CD4-positive, alpha-beta T cell (primary cell): Measurements from ENCODE around the gene TCEA3. TPM values are rescaled to one million over a fixed set of nuclear protein-coding genes. Genes with fewer than 3 reads are reported as not detected.

Experiments
- ATAC-seq: fragments of 200-7000 bp; cut with Tn5 transposase; one replicate; pipeline ENCODE4 v1.10.0; 2022; ENCODE audit warnings: mild to moderate bottlenecking; ENCODE audit not compliant: poor library complexity
- CTCF ChIA-PET: fragments of 350-600 bp; sonication (Branson Sonifier 250); formaldehyde crosslinking; loops from one replicate; lab custom pipeline; 2021; ENCODE audit warnings: antibody characterized with exemption, inconsistent platforms; lab: Charles Lee
- POLR2A ChIA-PET: fragments of 350-600 bp; sonication (Branson Sonifier 250); formaldehyde crosslinking; loops from one replicate; lab custom pipeline; 2021; ENCODE audit warnings: antibody characterized with exemption, inconsistent platforms; lab: Charles Lee
- DNase-seq, 14 experiments: peaks; one replicate each; pipeline ENCODE4 v3.0.0-alpha.2; 2013 to 2020; ENCODE audit warnings: mixed read lengths in 2 of 14
- H3K27ac ChIP-seq, 2 donors: one replicate each; pipeline versions ENCODE4 v1.5.1 to v1.7.0; 2013; ENCODE audit warnings: low read length in 2 of 2, low read depth in 1 of 2, mild to moderate bottlenecking in 1 of 2
- H3K27me3 ChIP-seq, 2 experiments: 1 replicate in 1 of 2; 2 replicates in 1 of 2; pipeline versions ENCODE4 v1.6.1 to v1.7.0; 2013; ENCODE audit warnings: low read length in 2 of 2, control low read depth in 1 of 2, mild to moderate bottlenecking in 1 of 2, moderate library complexity in 1 of 2; ENCODE audit not compliant: insufficient read depth in 2 of 2, control insufficient read depth in 1 of 2
- H3K36me3 ChIP-seq: one replicate; pipeline ENCODE4 v1.6.1; 2013; ENCODE audit warnings: low read length, control low read depth; ENCODE audit not compliant: insufficient read depth
- H3K4me1 ChIP-seq: one replicate; pipeline ENCODE4 v1.6.1; 2013; ENCODE audit warnings: low read length, control low read depth; ENCODE audit not compliant: insufficient read depth
- H3K4me3 ChIP-seq: one replicate; pipeline ENCODE4 v1.5.1; 2013; ENCODE audit warnings: mild to moderate bottlenecking, low read length, moderate library complexity
- H3K9me3 ChIP-seq, 2 experiments: 1 replicate in 1 of 2; 2 replicates in 1 of 2; pipeline versions ENCODE4 v1.6.1 to v1.7.0; 2013; ENCODE audit warnings: low read length in 2 of 2, mild to moderate bottlenecking in 2 of 2, control low read depth in 1 of 2, moderate library complexity in 1 of 2; ENCODE audit not compliant: control insufficient read depth in 1 of 2, insufficient read depth in 1 of 2
- H3K27ac Mint-ChIP-seq: one replicate; pipeline ENCODE4 v1.8.0; 2020; ENCODE audit warnings: mixed read lengths
- H3K27me3 Mint-ChIP-seq: one replicate; pipeline ENCODE4 v1.8.0; 2021; ENCODE audit warnings: mixed read lengths
- H3K36me3 Mint-ChIP-seq: one replicate; pipeline ENCODE4 v1.8.0; 2021; ENCODE audit warnings: low read depth, mixed read lengths
- H3K4me1 Mint-ChIP-seq: one replicate; pipeline ENCODE4 v1.8.0; 2021; ENCODE audit warnings: low read depth, mixed read lengths
- H3K4me3 Mint-ChIP-seq: one replicate; pipeline ENCODE4 v1.8.0; 2020; ENCODE audit warnings: mild to moderate bottlenecking, mixed read lengths
- H3K9me3 Mint-ChIP-seq: one replicate; pipeline ENCODE4 v1.8.0; 2020; ENCODE audit warnings: mixed read lengths
- intact Hi-C, 2 experiments: fragments of 100-400 bp; cut with DNase I in 1 of 2; cut with micrococcal nuclease in 1 of 2; formaldehyde crosslinking; loops; one replicate each; pipeline versions ENCODE4 v1.15.1 to v1.9.0; 2023 to 2025; cut with DNase I, micrococcal nuclease
- total RNA-seq, 174 experiments: library from RNA in 2 of 174; stranded (reverse) in 2 of 174; gene quantifications; one replicate each; pipeline ENCODE4 v1.2.3 and lab custom pipeline; 2021 to 2026
- TF ChIP-seq, protein P1 (sequence below): fragments of 200-600 bp; IDR thresholded peaks from one replicate; pipeline ENCODE4 v1.8.0; 2022; ENCODE audit warnings: antibody characterized with exemption, mild to moderate bottlenecking

The TCEA3 gene
- total RNA-seq, 2 experiments from 2014 or later: 33.1 to 34.6 TPM

DNA sequence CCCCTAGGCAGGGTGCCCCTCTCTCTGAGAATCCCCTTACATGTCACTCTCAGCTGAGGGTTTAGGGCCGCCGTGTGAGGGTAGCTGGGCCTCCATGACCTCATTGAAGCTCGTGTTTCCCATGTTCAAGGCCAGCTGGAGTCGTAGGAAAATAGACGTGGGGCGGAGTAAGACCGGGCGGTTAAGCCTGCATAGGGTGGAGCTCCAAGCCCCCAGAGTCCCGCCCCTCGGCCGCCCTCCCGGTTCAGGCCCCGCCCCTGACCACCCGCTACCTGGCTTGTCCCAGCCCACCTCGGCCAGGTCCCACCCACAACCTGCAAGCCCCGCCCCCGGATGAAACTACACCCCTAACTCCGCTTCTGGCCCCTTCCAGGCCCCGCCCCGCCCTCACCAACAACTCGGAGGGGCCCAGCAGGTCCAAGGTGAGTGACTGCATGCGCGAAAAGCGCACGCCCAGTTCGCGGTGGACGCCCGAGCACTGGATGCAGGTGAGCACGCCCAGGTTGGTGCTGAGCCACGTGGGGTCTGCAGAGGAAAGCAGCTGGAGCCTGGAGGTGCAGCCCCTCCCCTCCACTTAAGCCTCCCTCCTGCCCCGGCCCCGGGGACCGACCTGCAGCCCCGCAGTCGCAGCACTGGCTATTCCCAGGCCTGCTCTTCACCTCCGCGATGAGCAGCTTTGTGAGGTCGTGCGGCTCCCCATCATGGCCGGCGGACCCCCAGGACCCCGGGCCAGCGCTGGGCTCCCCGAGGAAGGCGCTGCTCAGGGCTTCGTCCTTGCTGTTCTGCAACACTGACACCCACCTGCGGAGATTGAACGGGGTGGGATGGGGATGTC, 12.2 kb upstream of the TCEA3 start:
- Histone ChIP-seq H3K36me3 (no peaks in the 10 kb centered on the region), H3K4me1 (peaks cover 3% of the 10 kb centered on the region), H3K4me3 (no peak overlapping the region), H3K9me3 (peaks cover 0 to 4% of the 10 kb centered on the region in 2 experiments), H3K27me3 (no peaks in the 10 kb centered on the region), H3K27ac (no peak overlapping the region)
- Mint-ChIP-seq H3K27ac (no peak overlapping the region), H3K27me3 (no peaks in the 10 kb centered on the region), H3K9me3 (no peaks in the 10 kb centered on the region), H3K4me1 (no peaks in the 10 kb centered on the region), H3K36me3 (no peaks in the 10 kb centered on the region), H3K4me3 (no peak overlapping the region)
- intact Hi-C loops: no loop called here
- peak in 9 of 14 experiments; percentile 20 to 64 (median 46) for DNase-seq
- POLR2A ChIA-PET: interaction anchor here (0.5 to 1.5 kb wide), 2 partner anchors 15 to 50 kb away, joined by 3 to 4 read pairs; no protein-coding TSS in a partner anchor
- CTCF ChIA-PET: no interaction called here
- peak; percentile 73 for ATAC-seq
- TF ChIP-seq, protein P1, sequence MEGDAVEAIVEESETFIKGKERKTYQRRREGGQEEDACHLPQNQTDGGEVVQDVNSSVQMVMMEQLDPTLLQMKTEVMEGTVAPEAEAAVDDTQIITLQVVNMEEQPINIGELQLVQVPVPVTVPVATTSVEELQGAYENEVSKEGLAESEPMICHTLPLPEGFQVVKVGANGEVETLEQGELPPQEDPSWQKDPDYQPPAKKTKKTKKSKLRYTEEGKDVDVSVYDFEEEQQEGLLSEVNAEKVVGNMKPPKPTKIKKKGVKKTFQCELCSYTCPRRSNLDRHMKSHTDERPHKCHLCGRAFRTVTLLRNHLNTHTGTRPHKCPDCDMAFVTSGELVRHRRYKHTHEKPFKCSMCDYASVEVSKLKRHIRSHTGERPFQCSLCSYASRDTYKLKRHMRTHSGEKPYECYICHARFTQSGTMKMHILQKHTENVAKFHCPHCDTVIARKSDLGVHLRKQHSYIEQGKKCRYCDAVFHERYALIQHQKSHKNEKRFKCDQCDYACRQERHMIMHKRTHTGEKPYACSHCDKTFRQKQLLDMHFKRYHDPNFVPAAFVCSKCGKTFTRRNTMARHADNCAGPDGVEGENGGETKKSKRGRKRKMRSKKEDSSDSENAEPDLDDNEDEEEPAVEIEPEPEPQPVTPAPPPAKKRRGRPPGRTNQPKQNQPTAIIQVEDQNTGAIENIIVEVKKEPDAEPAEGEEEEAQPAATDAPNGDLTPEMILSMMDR: no peak

DNA sequence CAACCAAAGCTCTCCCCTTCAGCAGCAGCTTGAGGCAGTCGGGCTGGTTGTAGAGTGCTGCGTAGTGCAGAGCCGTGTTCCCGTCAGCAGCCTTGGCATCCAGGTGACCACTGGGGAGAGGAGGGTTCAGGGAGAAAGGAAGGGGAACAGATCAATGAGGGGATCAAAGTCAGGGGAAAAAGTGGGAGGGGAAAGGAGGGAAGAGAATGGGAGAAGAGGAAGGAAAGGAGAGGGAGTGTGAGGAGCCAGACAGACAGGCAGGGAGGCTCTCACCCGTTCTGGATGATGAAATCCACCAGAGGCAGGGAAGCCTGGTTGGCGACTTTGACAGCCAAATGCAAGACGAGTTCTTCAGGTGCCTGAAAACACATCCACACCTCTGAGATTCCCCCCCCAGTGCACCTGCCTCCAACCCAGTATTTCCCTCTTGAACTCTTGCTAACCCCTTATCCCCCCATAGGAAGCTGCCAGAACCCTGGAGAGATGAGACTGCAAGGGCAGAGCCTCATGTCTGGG, 9.8 kb upstream of the TCEA3 start:
- ChIA-PET CTCF (no interaction called here), POLR2A (interaction anchor here (1.2 kb wide), 1 partner anchor 10 kb away, joined by 3 read pairs; the partner anchor contains the start of gene TCEA3)
- Mint-ChIP-seq H3K27ac (no peak overlapping the region), H3K27me3 (no peaks in the 10 kb centered on the region), H3K36me3 (no peaks in the 10 kb centered on the region), H3K4me3 (no peak overlapping the region), H3K4me1 (no peaks in the 10 kb centered on the region), H3K9me3 (no peaks in the 10 kb centered on the region)
- Histone ChIP-seq H3K27me3 (no peaks in the 10 kb centered on the region), H3K9me3 (peaks cover 0 to 4% of the 10 kb centered on the region in 2 experiments), H3K4me3 (no peak overlapping the region), H3K36me3 (no peaks in the 10 kb centered on the region), H3K4me1 (peaks cover 3% of the 10 kb centered on the region), H3K27ac (no peak overlapping the region)
- no peak for ATAC-seq
- DNase-seq: no peak
- TF ChIP-seq, protein P1: no peak
- intact Hi-C loops: no loop called here

DNA sequence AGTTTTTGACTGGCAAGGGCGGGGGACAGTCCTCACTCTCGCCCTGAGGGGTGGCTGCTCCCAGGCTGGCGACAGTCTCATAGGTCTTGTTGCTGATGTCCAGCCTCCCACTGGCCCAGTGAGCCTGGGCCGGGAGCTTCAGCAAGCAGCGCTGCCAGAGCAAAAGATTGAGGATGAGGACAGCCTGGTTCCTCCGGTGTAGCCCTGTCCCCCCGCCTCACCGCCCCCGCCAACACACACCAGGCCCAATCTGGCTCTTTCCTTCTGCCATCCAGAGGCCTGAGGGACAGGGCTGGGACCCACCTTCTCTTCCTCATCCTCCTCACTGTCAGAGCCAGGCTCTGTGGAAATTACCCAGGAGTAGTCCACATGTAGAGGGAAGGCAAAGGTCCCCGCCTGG, 8.6 kb upstream of the TCEA3 start:
- no peak overlapping the region for H3K4me3 ChIP-seq
- DNase-seq: no peak
- ChIA-PET CTCF (no interaction called here), POLR2A (interaction anchor here (0.7 to 1.3 kb wide), 2 partner anchors 11 to 21 kb away, joined by 3 read pairs; no protein-coding TSS in a partner anchor)
- H3K4me1 ChIP-seq: peaks cover 3% of the 10 kb centered on the region
- H3K4me3 Mint-ChIP-seq: no peak overlapping the region
- H3K27me3 Mint-ChIP-seq: no peaks in the 10 kb centered on the region
- H3K36me3 ChIP-seq: no peaks in the 10 kb centered on the region
- no peak overlapping the region for H3K27ac Mint-ChIP-seq
- no peak overlapping the region for H3K27ac ChIP-seq
- H3K9me3 Mint-ChIP-seq: no peaks in the 10 kb centered on the region
- TF ChIP-seq, protein P1: no peak
- intact Hi-C loops: no loop called here
- H3K4me1 Mint-ChIP-seq: no peaks in the 10 kb centered on the region
- H3K9me3 ChIP-seq: peaks cover 0 to 4% of the 10 kb centered on the region in 2 experiments
- ATAC-seq: no peak
- no peaks in the 10 kb centered on the region for H3K27me3 ChIP-seq
- H3K36me3 Mint-ChIP-seq: no peaks in the 10 kb centered on the region
